B cell (primary cell): ENCODE results near the gene CABLES2.

Source experiments
- EZH2 ChIP-seq: IDR thresholded peaks from 2 replicates; pipeline ENCODE4 v1.6.1; 2012; ENCODE audit warnings: borderline replicate concordance, low read depth, mild to moderate bottlenecking, moderate library complexity, low read length; ENCODE audit not compliant: insufficient read depth, poor library complexity, severe bottlenecking
- TF ChIP-seq, protein P1 (sequence below): fragments of 200-600 bp; IDR thresholded peaks from one replicate; pipeline ENCODE4 v1.8.0; 2022; ENCODE audit warnings: antibody characterized with exemption, mild to moderate bottlenecking

DNA sequence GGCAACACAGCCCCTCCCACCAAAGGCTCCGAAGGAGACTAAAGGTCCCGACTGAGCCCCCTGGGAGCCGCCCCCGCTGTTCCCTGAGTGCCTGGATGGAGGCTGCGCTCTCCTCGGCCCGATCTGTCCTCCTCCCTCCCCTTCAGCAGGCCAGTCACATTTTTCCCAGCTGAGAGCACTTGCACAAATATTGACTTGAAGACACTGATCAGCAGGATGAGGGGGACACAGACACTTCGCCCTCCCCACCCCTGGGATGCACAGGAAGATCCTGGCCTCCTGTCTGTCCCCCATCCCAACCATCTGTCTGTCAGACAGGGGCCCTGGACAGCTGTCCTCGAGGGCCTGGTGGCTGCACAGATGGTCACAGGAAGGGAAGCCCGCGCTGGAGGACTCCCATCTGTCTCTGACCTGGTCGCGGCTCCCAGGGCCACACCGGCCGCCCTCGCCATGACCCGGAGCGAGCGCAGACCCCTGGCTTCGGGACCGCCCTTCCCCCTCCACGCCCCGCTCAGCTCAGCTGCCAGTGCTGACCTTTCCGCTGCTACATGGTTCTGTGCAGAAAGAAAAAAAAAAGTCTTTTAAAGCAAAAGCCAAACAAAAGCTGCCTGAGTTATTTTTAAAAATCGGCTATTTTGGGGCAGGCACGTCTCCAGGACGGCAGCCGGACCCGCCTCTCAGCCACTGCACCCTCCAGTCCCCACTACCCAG is 51.1 kb downstream of the CABLES2 start:
- TF ChIP-seq, protein P1, sequence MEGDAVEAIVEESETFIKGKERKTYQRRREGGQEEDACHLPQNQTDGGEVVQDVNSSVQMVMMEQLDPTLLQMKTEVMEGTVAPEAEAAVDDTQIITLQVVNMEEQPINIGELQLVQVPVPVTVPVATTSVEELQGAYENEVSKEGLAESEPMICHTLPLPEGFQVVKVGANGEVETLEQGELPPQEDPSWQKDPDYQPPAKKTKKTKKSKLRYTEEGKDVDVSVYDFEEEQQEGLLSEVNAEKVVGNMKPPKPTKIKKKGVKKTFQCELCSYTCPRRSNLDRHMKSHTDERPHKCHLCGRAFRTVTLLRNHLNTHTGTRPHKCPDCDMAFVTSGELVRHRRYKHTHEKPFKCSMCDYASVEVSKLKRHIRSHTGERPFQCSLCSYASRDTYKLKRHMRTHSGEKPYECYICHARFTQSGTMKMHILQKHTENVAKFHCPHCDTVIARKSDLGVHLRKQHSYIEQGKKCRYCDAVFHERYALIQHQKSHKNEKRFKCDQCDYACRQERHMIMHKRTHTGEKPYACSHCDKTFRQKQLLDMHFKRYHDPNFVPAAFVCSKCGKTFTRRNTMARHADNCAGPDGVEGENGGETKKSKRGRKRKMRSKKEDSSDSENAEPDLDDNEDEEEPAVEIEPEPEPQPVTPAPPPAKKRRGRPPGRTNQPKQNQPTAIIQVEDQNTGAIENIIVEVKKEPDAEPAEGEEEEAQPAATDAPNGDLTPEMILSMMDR: no peak
- no peak for TF ChIP-seq EZH2
